ENCODE data around the gene TBC1D32.
A peak's percentile ranks its signal among the peaks of the same experiment; 100 is the strongest.
"Not testable (repeated sequence)": the region's sequence is repeated elsewhere in the genome, so short reads cannot be mapped to it uniquely, and the experiment has no call there.

The TBC1D32 gene

DNA sequence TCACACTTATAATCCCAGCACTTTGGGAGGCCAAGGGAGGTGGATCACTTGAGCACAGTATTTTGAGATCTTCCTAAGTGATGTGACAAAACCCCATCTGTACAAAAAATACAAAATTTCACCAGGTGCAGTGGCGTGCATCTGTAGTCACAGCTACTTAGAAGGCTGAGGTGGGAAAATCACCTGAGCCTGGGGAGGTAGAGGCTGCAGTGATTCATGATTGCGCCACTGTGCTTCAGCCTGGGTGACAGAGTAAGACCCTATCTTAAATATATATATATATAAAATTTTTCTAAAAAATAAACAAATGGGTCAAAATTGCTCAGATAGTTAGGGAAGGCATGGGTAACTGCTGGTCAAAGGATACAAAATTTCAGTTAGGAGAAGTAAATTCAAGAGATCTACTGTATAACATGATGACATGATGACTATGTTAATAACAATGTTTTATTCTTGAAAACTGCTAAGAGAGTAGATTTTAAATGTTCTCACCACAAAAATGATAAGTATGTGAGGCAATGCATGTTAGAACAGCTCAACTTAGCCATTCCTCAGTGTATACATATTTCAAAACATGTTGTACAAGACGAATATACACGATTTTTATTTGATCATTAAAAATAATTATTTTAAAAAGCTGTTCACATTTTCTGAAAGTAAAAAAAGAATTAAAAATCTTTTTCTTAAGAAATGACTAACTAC is 24.4 kb downstream of the TBC1D32 start:
- TF ChIP-seq, protein P1, sequence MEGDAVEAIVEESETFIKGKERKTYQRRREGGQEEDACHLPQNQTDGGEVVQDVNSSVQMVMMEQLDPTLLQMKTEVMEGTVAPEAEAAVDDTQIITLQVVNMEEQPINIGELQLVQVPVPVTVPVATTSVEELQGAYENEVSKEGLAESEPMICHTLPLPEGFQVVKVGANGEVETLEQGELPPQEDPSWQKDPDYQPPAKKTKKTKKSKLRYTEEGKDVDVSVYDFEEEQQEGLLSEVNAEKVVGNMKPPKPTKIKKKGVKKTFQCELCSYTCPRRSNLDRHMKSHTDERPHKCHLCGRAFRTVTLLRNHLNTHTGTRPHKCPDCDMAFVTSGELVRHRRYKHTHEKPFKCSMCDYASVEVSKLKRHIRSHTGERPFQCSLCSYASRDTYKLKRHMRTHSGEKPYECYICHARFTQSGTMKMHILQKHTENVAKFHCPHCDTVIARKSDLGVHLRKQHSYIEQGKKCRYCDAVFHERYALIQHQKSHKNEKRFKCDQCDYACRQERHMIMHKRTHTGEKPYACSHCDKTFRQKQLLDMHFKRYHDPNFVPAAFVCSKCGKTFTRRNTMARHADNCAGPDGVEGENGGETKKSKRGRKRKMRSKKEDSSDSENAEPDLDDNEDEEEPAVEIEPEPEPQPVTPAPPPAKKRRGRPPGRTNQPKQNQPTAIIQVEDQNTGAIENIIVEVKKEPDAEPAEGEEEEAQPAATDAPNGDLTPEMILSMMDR (IDR thresholded peaks at IDR 0.05; ENCODE audit: control extremely low read depth, extremely low read depth, low read depth, missing control alignments) = no peak
- ChIA-PET POLR2A (no interaction called here), CTCF (interaction anchor here (1.4 to 1.5 kb wide), 2 partner anchors 19 to 254 kb away, joined by 3 to 4 read pairs; no protein-coding TSS in a partner anchor)
- DNase-seq (ENCODE audit: extremely low spot score) = no peak

DNA sequence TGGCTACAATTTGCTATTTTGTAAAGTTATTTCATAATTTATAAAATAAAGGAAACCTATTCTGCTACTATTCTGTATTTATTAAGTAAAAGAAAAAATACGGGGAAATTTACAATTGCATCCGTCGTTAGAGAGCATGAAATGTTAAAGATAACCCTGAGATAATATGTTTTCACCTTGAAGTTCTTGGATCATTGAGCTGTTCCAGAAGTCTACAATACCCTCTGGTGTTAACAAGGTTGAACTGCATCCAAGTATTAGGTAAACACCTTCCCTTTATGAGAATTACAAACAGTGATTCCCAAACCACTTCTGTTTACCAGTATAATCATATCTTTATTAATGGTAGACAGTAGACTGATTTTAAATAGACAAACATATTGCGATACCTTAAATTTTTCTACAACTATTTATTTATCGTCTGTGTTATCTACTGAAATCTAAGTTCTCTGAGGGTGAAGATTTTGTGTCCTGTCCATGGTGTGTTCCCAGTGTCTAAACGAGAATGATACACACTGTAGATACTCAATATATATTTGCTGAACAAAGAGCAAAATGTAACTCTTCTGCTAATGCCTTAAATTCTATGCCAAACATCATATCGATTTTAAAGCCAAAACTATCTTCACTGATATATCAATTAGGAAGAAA is 28.2 kb downstream of the TBC1D32 start:
- POLR2A ChIA-PET = no interaction called here
- TF ChIP-seq, protein P1 (IDR thresholded peaks at IDR 0.05; ENCODE audit: control extremely low read depth, extremely low read depth, low read depth, missing control alignments) = peak; percentile 69
- CTCF ChIA-PET = interaction anchor here (1.3 to 6.2 kb wide), 4 partner anchors 11 to 254 kb away, joined by 4 to 55 read pairs (median 35); no protein-coding TSS in a partner anchor
- peak; percentile 28 for DNase-seq (ENCODE audit: extremely low spot score)

DNA sequence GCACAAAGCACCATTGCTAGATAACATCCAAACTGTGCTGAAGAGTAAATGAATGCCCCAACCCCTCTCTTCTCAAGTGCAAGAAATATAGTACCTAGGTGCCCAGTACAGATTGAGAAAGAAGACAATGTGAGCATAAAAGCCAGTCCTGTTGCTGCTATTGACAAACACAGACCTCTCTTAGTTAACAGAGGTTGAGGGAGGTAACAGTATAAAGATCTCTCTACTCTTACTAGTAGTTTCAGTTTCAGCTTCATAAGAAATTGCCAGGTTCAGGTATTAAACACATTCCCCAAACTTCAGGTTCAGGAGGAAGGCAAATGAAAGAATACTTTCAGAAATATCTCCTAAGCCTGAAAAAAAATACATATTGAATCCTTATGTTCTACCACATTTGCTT is 31.4 kb downstream of the TBC1D32 start:
- TF ChIP-seq, protein P1 (IDR thresholded peaks at IDR 0.05; ENCODE audit: control extremely low read depth, extremely low read depth, low read depth, missing control alignments) = no peak
- ChIA-PET POLR2A (no interaction called here), CTCF (interaction anchor here (1.6 to 6.2 kb wide), 3 partner anchors 8 to 247 kb away, joined by 9 to 44 read pairs (median 26); no protein-coding TSS in a partner anchor)
- DNase-seq (ENCODE audit: extremely low spot score) = no peak

DNA sequence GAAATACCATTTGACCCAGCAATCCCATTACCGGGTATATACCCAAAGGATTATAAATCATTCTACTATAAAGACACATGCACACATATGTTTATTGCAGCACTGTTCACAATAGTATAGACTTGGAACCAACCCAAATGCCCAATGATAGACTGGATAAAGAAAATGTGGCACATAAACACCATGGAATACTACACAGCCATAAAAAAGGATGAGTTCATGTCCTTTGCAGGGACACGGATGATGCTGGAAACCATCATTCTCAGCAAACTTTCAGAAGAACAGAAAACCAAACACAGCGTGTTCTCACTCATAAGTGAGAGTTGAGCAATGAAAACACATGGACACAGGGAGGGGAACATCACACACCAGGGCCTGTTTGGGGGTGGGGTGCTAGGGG is 33.1 kb downstream of the TBC1D32 start:
- DNase-seq (ENCODE audit: extremely low spot score); POLR2A ChIA-PET: not testable (repeated sequence)
- CTCF ChIA-PET = interaction anchor here (1.6 kb wide), 1 partner anchor 246 kb away, joined by 9 read pairs; no protein-coding TSS in a partner anchor

DNA sequence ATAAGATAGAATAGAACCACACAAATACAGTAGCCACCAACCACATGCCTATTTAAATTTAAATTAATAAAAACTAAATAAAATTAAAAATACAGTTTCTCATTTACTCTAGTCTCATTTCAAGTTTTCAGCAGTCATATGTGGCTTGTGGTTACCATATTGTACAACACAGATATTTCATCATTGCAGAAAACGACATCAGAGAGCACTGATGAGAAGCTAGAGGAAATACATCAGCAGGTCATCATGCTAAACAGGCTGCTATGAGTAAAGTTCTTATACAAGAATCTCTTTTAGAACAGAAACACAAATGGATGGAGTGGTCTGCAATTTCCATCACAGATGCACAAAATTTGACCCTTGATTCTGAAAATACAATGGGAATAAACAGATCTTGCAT is 36.6 kb downstream of the TBC1D32 start:
- DNase-seq (ENCODE audit: extremely low spot score) = no peak
- TF ChIP-seq, protein P1 (IDR thresholded peaks at IDR 0.05; ENCODE audit: control extremely low read depth, extremely low read depth, low read depth, missing control alignments) = no peak
- ChIA-PET POLR2A (no interaction called here), CTCF (no interaction called here)

DNA sequence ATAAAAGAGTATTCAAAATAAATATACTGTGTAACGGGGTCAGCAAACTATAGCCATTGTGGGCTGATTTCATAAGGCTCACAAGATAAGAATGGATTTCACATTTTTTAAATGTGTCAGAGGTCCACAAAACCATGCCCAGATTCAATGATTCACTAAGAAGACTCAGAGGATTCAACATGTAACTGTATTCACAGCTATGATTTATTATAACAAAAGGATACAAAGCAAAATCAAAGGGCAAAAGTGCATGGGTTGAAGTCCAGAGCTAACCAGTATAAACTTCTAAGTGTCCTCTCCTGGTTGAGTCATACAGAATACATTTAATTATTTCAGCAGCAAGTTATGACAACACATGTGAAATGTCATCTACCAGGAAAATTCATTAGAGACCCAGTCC is 49.2 kb downstream of the TBC1D32 start:
- CTCF ChIA-PET = interaction anchor here (1.0 to 1.7 kb wide), 3 partner anchors 8 to 17 kb away, joined by 3 read pairs; no protein-coding TSS in a partner anchor
- POLR2A ChIA-PET = no interaction called here

More for the DNA sequence above, 49.2 kb downstream of the TBC1D32 start:
- no peak for DNase-seq (ENCODE audit: extremely low spot score)
- TF ChIP-seq, protein P1 (IDR thresholded peaks at IDR 0.05; ENCODE audit: control extremely low read depth, extremely low read depth, low read depth, missing control alignments) = no peak

Data from GM10248 (cell line).